Activated CD4-positive, alpha-beta T cell treated with anti-CD3 and anti-CD28 coated beads for 24 hours (primary cell): Measurements from ENCODE around the gene CEBPB.
"Not testable (repeated sequence)": the region's sequence is repeated elsewhere in the genome, so short reads cannot be mapped to it uniquely, and the experiment has no call there.

Experiments
- DNase-seq, 2 donors: peaks; one replicate each; pipeline ENCODE4 v3.0.0-alpha.2; 2020; ENCODE audit warnings: low read depth in 2 of 2

Gene CEBPB

GRCh38 chr20:50169329-50169823 is 21.3 kb upstream of the CEBPB start:
- DNase-seq: peak; percentile 73 to 76

- DNase-seq: no peak
These were observed 19.9 kb upstream of the CEBPB start for GRCh38 chr20:50170549-50171220.

GRCh38 chr20:50172347-50173013 is 18.1 kb upstream of the CEBPB start:
- DNase-seq: no peak

GRCh38 chr20:50174456-50174855 is 16.2 kb upstream of the CEBPB start:
- no peak for DNase-seq

GRCh38 chr20:50175938-50176933 is 14.4 kb upstream of the CEBPB start:
- no peak for DNase-seq

- not testable (repeated sequence) for DNase-seq
These were observed 12.0 kb upstream of the CEBPB start for GRCh38 chr20:50178672-50179071.

- DNase-seq: no peak
These were observed 9.3 kb upstream of the CEBPB start for GRCh38 chr20:50181344-50181743.

GRCh38 chr20:50182346-50182745 is 8.3 kb upstream of the CEBPB start:
- no peak for DNase-seq

GRCh38 chr20:50185426-50185825 is 5.2 kb upstream of the CEBPB start:
- no peak for DNase-seq

- DNase-seq: peak; percentile 93 to 95
These were observed 4.3 kb upstream of the CEBPB start for GRCh38 chr20:50186151-50186885.

- DNase-seq: no peak
These were observed 3.6 kb upstream of the CEBPB start for GRCh38 chr20:50186987-50187402.

GRCh38 chr20:50187403-50188051 is 3.1 kb upstream of the CEBPB start:
- no peak for DNase-seq

- DNase-seq: no peak
These were observed 2.3 kb upstream of the CEBPB start for GRCh38 chr20:50188287-50188688.

GRCh38 chr20:50188879-50189680 is 1.6 kb upstream of the CEBPB start:
- no peak for DNase-seq

- DNase-seq: peak in 1 of 2 donors; percentile 28
These were observed 864 bp upstream of the CEBPB start for GRCh38 chr20:50189681-50190250.

GRCh38 chr20:50191065-50191543 is 474 bp downstream of the CEBPB start:
- peak; percentile 35 to 45 for DNase-seq

GRCh38 chr20:50191544-50192363 is 1.1 kb downstream of the CEBPB start:
- peak; percentile 34 to 39 for DNase-seq

GRCh38 chr20:50192364-50193198 is 2.0 kb downstream of the CEBPB start:
- DNase-seq: peak; percentile 71
